Measurements from ENCODE around the gene HCRTR1. TPM values are rescaled to one million over a fixed set of nuclear protein-coding genes. Genes with fewer than 3 reads are reported as not detected.
A peak's percentile ranks its signal among the peaks of the same experiment; 100 is the strongest.

The HCRTR1 gene
- total and polyA plus RNA-seq, 7 donors: 0.03 TPM; not detected in 6

DNA sequence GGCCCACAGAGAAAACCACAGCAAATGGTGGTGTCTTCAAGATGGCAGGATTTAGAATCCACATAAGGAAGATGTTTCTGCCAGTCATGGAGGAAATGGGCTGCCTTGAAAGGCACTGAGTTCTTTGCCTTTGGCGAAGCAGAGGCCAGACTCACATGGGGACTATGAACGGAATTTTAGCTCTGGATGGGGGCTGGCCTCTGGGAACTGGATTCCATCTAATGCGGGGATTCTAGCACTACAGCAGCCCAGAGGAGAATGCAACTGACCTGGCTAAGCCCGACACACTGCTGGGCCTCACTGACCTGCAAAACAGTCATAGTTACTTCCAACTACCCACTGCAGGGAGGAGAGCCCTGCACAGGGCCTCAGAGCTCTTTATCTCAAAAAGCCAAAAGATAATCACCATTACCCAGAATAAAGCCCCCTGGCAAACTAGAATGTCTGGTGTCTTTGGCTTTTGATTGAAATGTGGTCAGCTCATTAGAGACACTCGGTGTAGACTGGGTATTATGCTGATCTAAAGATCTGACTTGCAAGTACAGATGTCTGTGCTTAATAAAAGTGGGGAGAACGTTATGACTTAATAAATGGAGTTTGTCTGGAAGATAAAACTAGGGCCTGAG is 11.6 kb downstream of the HCRTR1 start:
- no peak overlapping the region for H3K4me3 ChIP-seq
- TF ChIP-seq POLR2AphosphoS5 (IDR thresholded peaks at IDR 0.05) (no peak), POLR2A (IDR thresholded peaks at IDR 0.05) (no peak), EP300 (IDR thresholded peaks at IDR 0.05) (no peak)
- TF ChIP-seq, protein P1, sequence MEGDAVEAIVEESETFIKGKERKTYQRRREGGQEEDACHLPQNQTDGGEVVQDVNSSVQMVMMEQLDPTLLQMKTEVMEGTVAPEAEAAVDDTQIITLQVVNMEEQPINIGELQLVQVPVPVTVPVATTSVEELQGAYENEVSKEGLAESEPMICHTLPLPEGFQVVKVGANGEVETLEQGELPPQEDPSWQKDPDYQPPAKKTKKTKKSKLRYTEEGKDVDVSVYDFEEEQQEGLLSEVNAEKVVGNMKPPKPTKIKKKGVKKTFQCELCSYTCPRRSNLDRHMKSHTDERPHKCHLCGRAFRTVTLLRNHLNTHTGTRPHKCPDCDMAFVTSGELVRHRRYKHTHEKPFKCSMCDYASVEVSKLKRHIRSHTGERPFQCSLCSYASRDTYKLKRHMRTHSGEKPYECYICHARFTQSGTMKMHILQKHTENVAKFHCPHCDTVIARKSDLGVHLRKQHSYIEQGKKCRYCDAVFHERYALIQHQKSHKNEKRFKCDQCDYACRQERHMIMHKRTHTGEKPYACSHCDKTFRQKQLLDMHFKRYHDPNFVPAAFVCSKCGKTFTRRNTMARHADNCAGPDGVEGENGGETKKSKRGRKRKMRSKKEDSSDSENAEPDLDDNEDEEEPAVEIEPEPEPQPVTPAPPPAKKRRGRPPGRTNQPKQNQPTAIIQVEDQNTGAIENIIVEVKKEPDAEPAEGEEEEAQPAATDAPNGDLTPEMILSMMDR (IDR thresholded peaks at IDR 0.05): no peak
- 94% methylated on average over 6 of the region's 6 CpGs for WGBS, 2 donors
- H3K27ac ChIP-seq: peak overlapping the region in 2 of 4 donors; percentile 74 to 77
- no peaks in the 10 kb centered on the region for H3K9me3 ChIP-seq
- intact Hi-C loops (cut with DNase I): no loop called here
- H3K27me3 ChIP-seq: no peaks in the 10 kb centered on the region
- H3K36me3 ChIP-seq: peaks cover 0 to 59% (median 42%) of the 10 kb centered on the region in 4 donors
- H3K4me1 ChIP-seq: peaks cover 0 to 41% (median 27%) of the 10 kb centered on the region in 4 donors
- no peak for DNase-seq

DNA sequence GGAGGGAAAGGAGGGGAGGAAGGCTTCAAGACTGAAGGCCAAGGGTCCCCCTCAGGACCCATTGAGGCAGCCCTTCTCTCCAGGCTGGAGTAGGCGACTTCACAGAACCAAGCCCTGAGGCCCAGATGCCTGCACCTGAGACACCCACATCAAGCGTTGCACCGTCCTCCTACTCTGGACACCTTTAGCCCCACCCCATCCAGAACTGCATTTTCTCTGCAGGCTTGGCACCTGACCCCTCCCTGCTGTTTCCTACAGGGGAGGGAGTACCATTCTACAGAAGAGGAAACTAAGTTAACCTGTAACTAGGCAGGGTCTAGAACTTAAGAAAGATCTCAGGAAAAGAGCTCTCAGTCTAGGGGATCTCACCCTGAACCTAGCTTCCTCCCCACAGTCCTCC is 15.2 kb downstream of the HCRTR1 start:
- 33 to 83% methylated on average over 3 of the region's 3 CpGs for WGBS, 2 donors
- peaks cover 0 to 73% (median 42%) of the 10 kb centered on the region in 4 donors for H3K36me3 ChIP-seq
- no peak overlapping the region for H3K27ac ChIP-seq
- no peaks in the 10 kb centered on the region for H3K9me3 ChIP-seq
- no peak for DNase-seq
- intact Hi-C loops (cut with DNase I): no loop called here
- H3K4me1 ChIP-seq: peaks cover 0 to 37% (median 14%) of the 10 kb centered on the region in 4 donors
- no peak for TF ChIP-seq POLR2A (IDR thresholded peaks at IDR 0.05)
- TF ChIP-seq, protein P1 (IDR thresholded peaks at IDR 0.05): no peak
- TF ChIP-seq POLR2AphosphoS5 (IDR thresholded peaks at IDR 0.05): no peak
- no peak for TF ChIP-seq EP300 (IDR thresholded peaks at IDR 0.05)
- no peak overlapping the region for H3K4me3 ChIP-seq
- no peaks in the 10 kb centered on the region for H3K27me3 ChIP-seq

DNA sequence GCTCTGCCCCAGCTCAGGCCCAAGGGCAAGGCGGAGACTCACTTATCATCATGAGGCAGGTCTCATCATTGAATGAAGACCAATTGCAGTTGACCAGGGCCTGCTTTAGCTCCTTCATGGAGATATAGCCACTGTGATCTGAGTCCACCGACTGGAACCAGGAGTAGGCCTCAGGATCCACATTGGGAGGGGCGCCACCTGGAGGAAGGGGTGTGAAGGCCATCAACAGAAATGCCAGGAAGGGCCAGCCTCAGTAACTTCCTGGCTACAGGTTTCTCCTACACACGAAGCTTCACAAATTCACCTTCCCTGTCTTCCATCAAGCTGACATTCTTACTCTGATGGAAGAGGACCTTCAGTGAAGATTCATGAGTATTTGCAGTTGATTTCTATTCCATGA is 15.6 kb downstream of the HCRTR1 start:
- H3K27ac ChIP-seq: no peak overlapping the region
- peaks cover 0 to 36% (median 10%) of the 10 kb centered on the region in 4 donors for H3K4me1 ChIP-seq

DNA sequence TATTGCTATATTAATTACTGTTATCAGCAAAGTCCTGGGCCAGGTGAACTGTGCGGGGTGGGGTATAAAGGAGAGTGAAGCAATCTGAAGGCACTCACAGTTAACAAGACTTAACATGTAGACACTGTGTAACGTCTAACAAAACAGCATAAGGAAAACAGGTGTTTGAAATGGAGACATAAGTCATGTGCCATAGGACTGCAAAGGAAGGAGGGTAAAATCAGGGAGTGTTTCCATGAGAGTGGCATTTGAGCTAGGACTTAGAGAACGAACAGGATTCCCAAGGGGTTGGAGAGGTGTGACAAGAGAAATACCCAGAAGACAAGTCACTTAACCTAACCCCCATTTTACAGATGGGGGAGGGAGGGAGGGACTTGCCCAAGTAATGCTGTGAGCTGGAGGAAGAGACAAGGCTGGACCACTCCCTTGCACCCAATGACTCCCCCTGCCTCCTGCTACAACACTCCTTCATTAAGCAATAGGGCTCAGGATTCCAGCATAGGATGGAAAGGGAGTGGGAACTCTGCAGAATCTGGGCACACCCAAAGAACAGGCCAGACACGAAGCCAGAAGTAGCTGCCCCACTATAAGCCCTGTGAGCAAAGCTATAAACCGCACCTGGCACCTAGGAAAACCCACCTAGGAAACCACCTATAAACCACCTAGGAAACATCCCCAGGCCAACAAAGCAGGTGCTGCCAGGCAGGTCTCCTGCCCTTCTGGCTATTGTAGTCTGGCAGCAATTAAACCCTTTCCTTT is 20.6 kb downstream of the HCRTR1 start:
- WGBS, 2 donors: 12 to 56% methylated on average over 5 of the region's 5 CpGs
- DNase-seq: no peak
- H3K9me3 ChIP-seq: no peaks in the 10 kb centered on the region
- H3K27me3 ChIP-seq: no peaks in the 10 kb centered on the region
- H3K4me1 ChIP-seq: peaks cover 0 to 55% (median 30%) of the 10 kb centered on the region in 4 donors
- H3K4me3 ChIP-seq: no peak overlapping the region
- intact Hi-C loops (cut with DNase I): no loop called here
- TF ChIP-seq POLR2A (IDR thresholded peaks at IDR 0.05): no peak
- no peak for TF ChIP-seq EP300 (IDR thresholded peaks at IDR 0.05)
- TF ChIP-seq, protein P1 (IDR thresholded peaks at IDR 0.05): no peak
- no peak for TF ChIP-seq POLR2AphosphoS5 (IDR thresholded peaks at IDR 0.05)
- H3K27ac ChIP-seq: no peak overlapping the region
- peaks cover 0 to 19% (median under 1%) of the 10 kb centered on the region in 4 donors for H3K36me3 ChIP-seq

More for the DNA sequence above, 15.6 kb downstream of the HCRTR1 start:
- WGBS, 2 donors: 41 to 71% methylated on average over 4 of the region's 4 CpGs
- DNase-seq: no peak
- no peak overlapping the region for H3K4me3 ChIP-seq
- H3K36me3 ChIP-seq: peaks cover 0 to 68% (median 39%) of the 10 kb centered on the region in 4 donors
- H3K27me3 ChIP-seq: no peaks in the 10 kb centered on the region
- no peaks in the 10 kb centered on the region for H3K9me3 ChIP-seq
- intact Hi-C loops (cut with DNase I): no loop called here
- TF ChIP-seq POLR2AphosphoS5 (IDR thresholded peaks at IDR 0.05): no peak
- no peak for TF ChIP-seq EP300 (IDR thresholded peaks at IDR 0.05)
- TF ChIP-seq, protein P1 (IDR thresholded peaks at IDR 0.05): peak in 2 of 4 experiments; percentile 12 to 22
- no peak for TF ChIP-seq POLR2A (IDR thresholded peaks at IDR 0.05)

All from sigmoid colon (tissue), 7 donors.